GM20000 (cell line): ENCODE measurements around the gene MYOCOS.
"Not testable (repeated sequence)": the region's sequence is repeated elsewhere in the genome, so short reads cannot be mapped to it uniquely, and the experiment has no call there.

Source experiments
- DNase-seq: peaks from one replicate; pipeline ENCODE4 v3.0.0; 2012; ENCODE audit warnings: low spot score
- TF ChIP-seq, protein P1 (sequence below): IDR thresholded peaks from 2 replicates; pipeline ENCODE4 v1.5.1; 2012; ENCODE audit warnings: mild to moderate bottlenecking, control low read depth; ENCODE audit errors: extremely low read depth, missing control alignments

MYOCOS gene

DNA sequence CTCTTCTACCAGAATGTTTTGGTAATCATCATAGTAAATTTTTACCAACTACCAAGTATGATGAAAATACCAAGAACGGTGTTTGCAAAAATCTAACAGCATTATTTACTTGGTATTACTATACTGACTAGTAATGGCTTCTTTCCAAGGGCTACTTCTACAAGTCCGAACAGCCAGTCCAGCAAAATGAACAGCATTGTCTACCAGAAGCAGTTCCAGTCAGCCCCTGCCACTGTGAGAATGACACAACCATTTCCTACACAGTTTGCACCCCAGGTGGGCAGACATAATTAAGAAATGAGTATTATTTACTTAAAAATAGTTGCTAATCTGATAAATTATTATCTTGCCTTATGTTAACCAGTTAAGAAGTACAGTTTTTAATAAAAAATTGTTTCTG lies 33.8 kb upstream of the MYOCOS start:
- no peak for DNase-seq
- TF ChIP-seq, protein P1, sequence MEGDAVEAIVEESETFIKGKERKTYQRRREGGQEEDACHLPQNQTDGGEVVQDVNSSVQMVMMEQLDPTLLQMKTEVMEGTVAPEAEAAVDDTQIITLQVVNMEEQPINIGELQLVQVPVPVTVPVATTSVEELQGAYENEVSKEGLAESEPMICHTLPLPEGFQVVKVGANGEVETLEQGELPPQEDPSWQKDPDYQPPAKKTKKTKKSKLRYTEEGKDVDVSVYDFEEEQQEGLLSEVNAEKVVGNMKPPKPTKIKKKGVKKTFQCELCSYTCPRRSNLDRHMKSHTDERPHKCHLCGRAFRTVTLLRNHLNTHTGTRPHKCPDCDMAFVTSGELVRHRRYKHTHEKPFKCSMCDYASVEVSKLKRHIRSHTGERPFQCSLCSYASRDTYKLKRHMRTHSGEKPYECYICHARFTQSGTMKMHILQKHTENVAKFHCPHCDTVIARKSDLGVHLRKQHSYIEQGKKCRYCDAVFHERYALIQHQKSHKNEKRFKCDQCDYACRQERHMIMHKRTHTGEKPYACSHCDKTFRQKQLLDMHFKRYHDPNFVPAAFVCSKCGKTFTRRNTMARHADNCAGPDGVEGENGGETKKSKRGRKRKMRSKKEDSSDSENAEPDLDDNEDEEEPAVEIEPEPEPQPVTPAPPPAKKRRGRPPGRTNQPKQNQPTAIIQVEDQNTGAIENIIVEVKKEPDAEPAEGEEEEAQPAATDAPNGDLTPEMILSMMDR = no peak

DNA sequence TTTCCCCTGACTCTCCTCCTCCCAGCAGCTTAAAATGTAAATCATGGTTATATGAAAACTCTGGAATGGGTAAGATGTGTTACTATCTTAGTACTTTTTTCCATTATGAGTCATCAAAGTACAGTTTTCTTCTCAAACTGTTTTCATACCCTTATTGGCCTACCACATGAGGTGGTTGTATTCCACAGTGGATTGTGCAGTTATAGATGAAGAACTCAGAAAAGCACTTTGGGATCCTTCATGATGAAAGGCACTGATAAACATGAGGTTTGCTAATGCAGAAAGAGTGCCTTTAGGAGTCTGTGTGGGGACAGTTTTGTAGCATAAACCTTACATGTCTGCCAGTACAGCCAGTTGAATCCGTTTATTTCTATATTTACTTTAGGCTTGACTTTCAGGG lies 32.0 kb upstream of the MYOCOS start:
- TF ChIP-seq, protein P1 = no peak
- no peak for DNase-seq

DNA sequence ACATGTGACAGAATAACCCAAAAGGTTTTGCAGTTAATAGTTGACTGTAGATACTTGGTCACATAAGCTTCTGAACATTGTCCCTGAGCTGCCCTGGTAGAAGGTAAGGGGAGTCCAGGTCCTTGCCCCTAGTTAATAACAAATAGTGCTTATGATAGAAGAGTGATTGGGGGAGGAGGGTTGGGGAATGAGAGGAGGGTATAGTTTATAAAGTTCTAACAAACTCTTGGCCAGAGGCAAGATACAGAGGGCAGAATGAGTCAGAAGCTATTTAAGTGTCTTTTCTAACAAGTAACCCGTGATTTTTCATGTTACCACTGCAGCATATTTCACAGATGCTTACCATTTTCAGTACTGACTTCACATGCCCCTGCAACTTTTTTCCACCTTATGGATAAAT lies 26.7 kb upstream of the MYOCOS start:
- no peak for DNase-seq
- TF ChIP-seq, protein P1 = no peak

DNA sequence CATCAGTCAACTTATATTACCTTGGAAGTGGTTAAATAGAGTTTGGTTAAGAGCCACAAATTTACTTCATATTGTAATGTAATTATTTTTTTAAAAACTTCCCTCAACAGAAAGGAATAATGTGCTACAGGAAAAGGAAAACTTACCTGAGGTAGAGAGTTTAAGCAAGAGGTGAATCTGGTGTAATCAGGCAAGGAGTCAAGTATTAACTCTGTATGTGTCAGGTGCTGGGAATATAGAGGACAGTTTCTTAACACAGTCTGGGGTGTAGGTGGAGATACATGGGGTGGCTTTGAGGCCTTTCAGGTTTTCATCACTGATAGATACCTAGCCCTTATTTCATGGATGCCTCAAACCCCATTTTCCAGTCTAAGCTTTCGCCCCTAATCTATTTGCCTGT lies 25.9 kb upstream of the MYOCOS start:
- no peak for DNase-seq
- TF ChIP-seq, protein P1 = no peak

DNA sequence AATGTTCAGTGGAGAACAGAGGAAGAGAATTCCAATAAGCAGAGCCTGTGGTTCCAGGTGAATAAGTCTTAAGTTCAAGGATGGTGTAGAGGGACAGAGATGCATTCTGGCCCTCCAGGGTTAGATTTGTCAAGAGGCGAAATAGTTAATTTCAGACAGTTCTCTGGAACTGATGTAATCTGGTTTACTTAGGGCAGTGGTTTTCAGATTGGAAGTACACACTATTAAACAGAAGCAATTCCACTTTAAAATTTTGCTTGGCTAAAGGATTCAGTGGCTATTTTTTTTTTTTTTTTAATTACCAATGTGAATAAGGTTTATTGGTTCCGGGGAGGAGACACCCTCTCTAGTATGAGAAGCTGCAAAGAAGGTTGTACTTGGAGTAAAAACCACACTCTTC lies 25.3 kb upstream of the MYOCOS start:
- TF ChIP-seq, protein P1 = no peak
- DNase-seq = no peak

DNA sequence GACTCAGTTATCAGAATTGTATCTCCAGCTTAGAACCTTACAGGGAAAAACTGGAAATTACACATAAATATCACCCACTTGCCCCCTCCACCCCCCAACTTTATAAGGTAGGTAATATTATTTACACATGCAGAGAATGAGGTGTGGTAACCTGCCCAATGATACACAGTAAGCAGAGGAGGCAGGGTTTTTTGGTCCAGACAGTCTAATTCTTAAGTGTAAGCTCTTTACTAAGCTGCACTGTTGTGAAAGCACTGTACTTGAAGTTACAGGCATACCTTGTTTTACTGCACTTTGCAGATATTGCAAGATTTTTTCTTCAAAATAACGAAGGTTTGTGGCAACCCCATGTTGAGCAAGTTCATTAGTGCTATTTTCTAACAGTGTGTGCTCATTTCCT lies 24.8 kb upstream of the MYOCOS start:
- no peak for DNase-seq
- TF ChIP-seq, protein P1 = no peak

DNA sequence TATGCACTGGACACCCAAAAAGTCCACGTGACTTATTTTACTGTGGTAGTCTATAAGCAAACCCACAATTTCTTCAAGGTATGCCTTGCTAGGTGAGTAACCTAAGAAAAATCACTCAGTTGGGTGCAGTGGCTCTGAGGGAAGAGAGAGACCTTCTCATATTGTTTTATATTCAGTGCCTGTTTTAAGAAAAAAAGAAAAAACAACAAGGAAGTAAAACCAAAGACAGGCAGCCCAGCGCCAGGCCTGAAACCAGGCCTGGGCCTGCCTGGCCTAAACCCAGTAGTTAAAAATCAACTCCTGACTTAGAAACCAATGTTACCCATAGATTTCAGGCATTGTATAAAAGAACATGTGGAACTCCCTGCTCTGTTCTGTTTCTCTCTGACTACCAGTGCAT lies 21.7 kb upstream of the MYOCOS start:
- not testable (repeated sequence) for DNase-seq

DNA sequence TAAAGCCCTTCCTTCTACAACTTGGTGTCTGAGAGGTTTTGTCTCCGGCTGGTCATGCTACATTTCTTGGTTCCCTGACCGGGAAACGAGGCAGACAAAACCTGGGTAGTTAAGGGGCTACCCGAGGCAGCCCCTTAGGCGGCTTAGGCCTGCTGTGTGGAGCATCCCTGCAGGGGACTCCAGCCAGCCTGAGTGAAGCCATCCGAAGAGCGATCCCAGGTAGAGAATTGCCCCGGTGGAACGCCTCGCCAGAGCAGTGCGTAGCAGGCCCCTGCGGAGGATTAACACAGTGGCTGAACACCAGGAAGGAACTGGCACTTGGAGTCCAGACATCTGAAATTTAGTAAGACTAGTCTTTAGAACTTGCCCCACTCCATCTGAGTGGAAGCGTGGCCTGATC lies 21.2 kb upstream of the MYOCOS start:
- TF ChIP-seq, protein P1 = no peak
- DNase-seq = no peak

DNA sequence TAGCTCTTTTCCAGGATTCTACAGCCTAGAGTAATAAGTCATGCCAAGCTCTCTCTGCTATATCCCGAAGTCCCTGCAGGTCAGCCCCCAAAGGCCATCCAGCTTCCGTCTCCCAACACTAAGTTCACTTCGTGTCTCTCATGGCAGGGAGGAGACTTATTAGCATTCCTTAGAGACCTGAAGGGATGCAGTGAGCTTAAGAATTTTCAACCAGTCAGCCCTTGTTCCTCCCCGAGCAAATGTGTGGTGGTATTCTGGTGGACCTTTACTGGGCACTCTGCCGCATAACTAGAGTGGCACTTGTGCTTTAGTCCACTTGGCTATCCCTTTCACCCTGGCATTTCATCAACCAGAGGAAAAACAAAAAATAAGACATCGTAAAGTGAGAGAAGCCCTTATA lies 19.0 kb upstream of the MYOCOS start:
- not testable (repeated sequence) for DNase-seq
